ENCODE results near the gene SENP8. TPM values are rescaled to one million over a fixed set of nuclear protein-coding genes. Genes with fewer than 3 reads are reported as not detected.

Gene SENP8
- polyA plus RNA-seq, 4 donors = 0.81 to 3.9 (median 1.4) TPM

DNA sequence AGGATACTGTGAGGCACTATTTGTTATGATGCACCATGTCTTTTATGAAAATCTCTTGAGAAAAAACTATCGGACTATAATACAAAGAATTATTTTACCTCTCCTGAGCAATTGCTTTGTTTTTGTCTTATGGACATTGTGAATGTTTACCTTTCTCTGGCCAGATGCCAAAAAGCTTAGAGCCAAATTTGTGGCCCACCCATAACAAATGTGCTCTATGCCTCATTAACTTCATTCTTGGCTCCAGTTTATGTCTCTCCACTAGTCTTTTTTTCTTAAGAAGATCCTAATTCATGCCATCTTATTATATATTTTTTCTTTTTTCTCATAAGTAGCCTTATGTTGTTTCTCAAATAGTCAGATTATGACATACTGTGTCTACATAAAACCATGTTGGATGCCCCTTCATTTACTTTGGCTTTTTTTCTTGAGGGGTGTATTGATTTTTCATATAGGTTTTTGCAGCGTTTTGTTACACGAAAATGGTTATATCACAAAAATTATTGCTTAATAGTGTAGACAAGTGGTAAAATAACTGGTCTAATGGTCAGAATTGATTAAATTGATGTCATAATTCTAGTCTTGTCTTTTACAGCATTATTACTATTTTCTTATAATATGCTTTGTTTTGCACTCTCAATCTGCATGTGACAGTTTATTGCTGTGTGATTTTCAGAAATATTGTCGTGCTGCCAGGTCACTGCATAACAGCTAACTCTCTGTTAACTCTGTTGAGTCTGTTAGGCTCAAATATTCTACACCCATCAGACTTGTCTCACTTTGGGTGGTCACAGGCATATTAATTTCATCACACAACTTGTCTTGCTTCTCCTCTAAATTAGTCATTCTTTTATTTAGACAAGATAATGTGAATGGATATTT is 18.2 kb downstream of the SENP8 start:
- H3K36me3 ChIP-seq (ENCODE audit: control insufficient read depth in 3 of 3, insufficient read depth in 2 of 3, low read depth in 1 of 3, low read length in 3 of 3) = no peaks in the 10 kb centered on the region
- no peaks in the 10 kb centered on the region for H3K9me3 ChIP-seq (ENCODE audit: control insufficient read depth in 2 of 2, insufficient read depth in 1 of 2, low read depth in 1 of 2, low read length in 1 of 2)
- H3K27me3 ChIP-seq (ENCODE audit: control insufficient read depth in 3 of 3, insufficient read depth in 3 of 3, low read length in 3 of 3) = no peaks in the 10 kb centered on the region
- H3K4me1 ChIP-seq (ENCODE audit: control insufficient read depth in 3 of 3, insufficient read depth in 2 of 3, low read depth in 1 of 3, low read length in 2 of 3) = peaks cover 0 to 2% (median 0%) of the 10 kb centered on the region in 3 donors
- no peak overlapping the region for H3K27ac ChIP-seq (ENCODE audit: low read depth in 1 of 3, low read length in 2 of 3)
- FAIRE-seq (no peak), DNase-seq (no peak)
- WGBS, 3 donors = 59 to 73% (median 69%) methylated on average over 4 of the region's 4 CpGs
- no peak overlapping the region for H3K4me3 ChIP-seq (ENCODE audit: low read depth in 1 of 3, low read length in 3 of 3)

DNA sequence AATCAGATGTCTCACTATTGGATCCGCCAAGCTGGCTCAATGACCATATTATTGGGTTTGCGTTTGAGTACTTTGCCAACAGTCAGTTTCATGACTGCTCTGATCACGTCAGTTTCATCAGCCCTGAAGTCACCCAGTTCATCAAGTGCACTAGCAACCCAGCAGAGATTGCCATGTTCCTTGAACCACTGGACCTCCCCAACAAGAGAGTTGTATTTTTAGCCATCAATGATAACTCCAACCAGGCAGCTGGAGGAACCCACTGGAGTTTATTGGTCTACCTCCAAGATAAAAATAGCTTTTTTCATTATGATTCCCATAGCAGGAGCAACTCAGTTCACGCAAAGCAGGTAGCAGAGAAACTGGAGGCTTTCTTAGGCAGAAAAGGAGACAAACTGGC is 21.5 kb downstream of the SENP8 start:
- H3K4me1 ChIP-seq (ENCODE audit: control insufficient read depth in 3 of 3, insufficient read depth in 2 of 3, low read depth in 1 of 3, low read length in 2 of 3) = peaks cover 0 to 2% (median 0%) of the 10 kb centered on the region in 3 donors
- no peak for FAIRE-seq
- H3K9me3 ChIP-seq (ENCODE audit: control insufficient read depth in 2 of 2, insufficient read depth in 1 of 2, low read depth in 1 of 2, low read length in 1 of 2) = no peaks in the 10 kb centered on the region
- H3K36me3 ChIP-seq (ENCODE audit: control insufficient read depth in 3 of 3, insufficient read depth in 2 of 3, low read depth in 1 of 3, low read length in 3 of 3) = no peaks in the 10 kb centered on the region
- no peak for DNase-seq
- no peak overlapping the region for H3K27ac ChIP-seq (ENCODE audit: low read depth in 1 of 3, low read length in 2 of 3)
- no peaks in the 10 kb centered on the region for H3K27me3 ChIP-seq (ENCODE audit: control insufficient read depth in 3 of 3, insufficient read depth in 3 of 3, low read length in 3 of 3)
- no peak overlapping the region for H3K4me3 ChIP-seq (ENCODE audit: low read depth in 1 of 3, low read length in 3 of 3)
- 94 to 97% (median 95%) methylated on average over 4 of the region's 4 CpGs for WGBS, 3 donors

GRCh38 chr15:72140088-72140487 is 21.9 kb downstream of the SENP8 start:
- no peak for FAIRE-seq
- peaks cover 0 to 2% (median 0%) of the 10 kb centered on the region in 3 donors for H3K4me1 ChIP-seq (ENCODE audit: control insufficient read depth in 3 of 3, insufficient read depth in 2 of 3, low read depth in 1 of 3, low read length in 2 of 3)

DNA sequence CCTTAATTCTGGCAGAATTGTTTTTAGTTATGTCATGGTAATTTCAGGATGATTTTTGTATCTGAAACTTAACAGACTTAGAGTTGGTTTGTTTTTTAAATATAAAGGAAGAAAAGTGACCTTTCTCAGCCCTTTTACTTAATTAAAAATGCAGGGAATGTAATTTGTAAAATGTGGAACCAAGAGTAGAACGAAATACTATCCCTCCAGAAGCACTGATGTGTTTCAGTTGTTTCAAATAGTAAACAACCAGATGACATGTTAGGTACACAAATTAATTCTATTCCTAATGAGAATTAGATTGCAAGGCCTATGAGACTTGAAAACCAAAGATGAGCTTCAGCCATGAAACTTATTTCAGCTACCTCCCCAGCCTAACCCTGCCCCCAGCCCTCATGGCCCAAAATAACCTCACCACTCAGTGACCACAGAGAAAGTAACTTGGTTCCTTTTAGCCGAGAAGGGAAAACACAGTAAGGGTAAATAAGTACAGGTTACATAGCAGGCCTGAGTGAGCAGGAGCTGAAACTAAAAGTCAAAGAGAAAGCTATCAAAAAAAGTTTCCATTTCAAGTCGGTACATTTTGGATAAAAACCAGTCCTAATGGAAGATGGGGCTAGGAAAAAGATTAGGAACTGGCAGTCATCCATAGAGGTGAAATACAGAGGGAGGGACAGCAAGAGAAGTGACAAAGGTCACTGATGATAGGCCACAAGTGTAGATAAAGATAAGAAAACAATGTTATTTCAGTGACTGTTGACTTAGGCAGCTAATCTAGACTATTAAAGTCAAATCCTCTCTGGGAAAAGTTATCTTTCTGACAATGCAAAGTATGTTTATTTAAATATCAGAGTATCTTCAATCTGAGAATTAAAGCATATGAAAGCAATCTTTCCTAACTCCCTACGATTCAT is 23.2 kb downstream of the SENP8 start:
- Histone ChIP-seq H3K4me1 (ENCODE audit: control insufficient read depth in 3 of 3, insufficient read depth in 2 of 3, low read depth in 1 of 3, low read length in 2 of 3) (peaks cover 0 to 2% (median 0%) of the 10 kb centered on the region in 3 donors), H3K4me3 (ENCODE audit: low read depth in 1 of 3, low read length in 3 of 3) (no peak overlapping the region), H3K27me3 (ENCODE audit: control insufficient read depth in 3 of 3, insufficient read depth in 3 of 3, low read length in 3 of 3) (no peaks in the 10 kb centered on the region), H3K9me3 (ENCODE audit: control insufficient read depth in 2 of 2, insufficient read depth in 1 of 2, low read depth in 1 of 2, low read length in 1 of 2) (no peaks in the 10 kb centered on the region), H3K27ac (ENCODE audit: low read depth in 1 of 3, low read length in 2 of 3) (no peak overlapping the region), H3K36me3 (ENCODE audit: control insufficient read depth in 3 of 3, insufficient read depth in 2 of 3, low read depth in 1 of 3, low read length in 3 of 3) (no peaks in the 10 kb centered on the region)
- DNase-seq (peak; percentile 31 to 37), FAIRE-seq (no peak)
- WGBS, 3 donors = 17 to 35% (median 24%) methylated on average over 4 of the region's 4 CpGs

More at GRCh38 chr15:72140088-72140487, 21.9 kb downstream of the SENP8 start:
- 89 to 92% (median 90%) methylated on average over 3 of the region's 3 CpGs for WGBS, 3 donors
- Histone ChIP-seq H3K27me3 (ENCODE audit: control insufficient read depth in 3 of 3, insufficient read depth in 3 of 3, low read length in 3 of 3) (no peaks in the 10 kb centered on the region), H3K9me3 (ENCODE audit: control insufficient read depth in 2 of 2, insufficient read depth in 1 of 2, low read depth in 1 of 2, low read length in 1 of 2) (no peaks in the 10 kb centered on the region), H3K4me3 (ENCODE audit: low read depth in 1 of 3, low read length in 3 of 3) (no peak overlapping the region), H3K36me3 (ENCODE audit: control insufficient read depth in 3 of 3, insufficient read depth in 2 of 3, low read depth in 1 of 3, low read length in 3 of 3) (no peaks in the 10 kb centered on the region), H3K27ac (ENCODE audit: low read depth in 1 of 3, low read length in 2 of 3) (no peak overlapping the region)
- DNase-seq = no peak

DNA sequence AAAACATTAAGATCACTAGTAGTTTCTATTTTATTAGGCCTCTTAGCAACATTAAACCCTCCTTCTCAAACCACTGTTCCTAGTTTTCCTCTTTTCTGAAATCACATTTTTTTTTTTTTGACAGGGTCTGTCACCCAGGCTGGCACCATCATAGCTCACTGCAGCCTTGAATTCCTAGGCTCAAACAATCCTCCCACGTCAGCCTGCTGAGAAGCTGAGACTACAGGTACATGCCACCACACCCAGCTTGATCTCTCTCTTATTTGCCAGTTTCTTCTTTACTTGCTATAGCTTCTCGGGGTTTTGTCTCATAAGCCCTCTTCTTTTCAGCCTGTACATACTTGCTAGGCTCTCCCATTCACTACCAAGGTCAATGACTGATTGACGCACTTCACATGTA is 28.0 kb downstream of the SENP8 start:
- Histone ChIP-seq H3K9me3 (ENCODE audit: control insufficient read depth in 2 of 2, insufficient read depth in 1 of 2, low read depth in 1 of 2, low read length in 1 of 2) (no peaks in the 10 kb centered on the region), H3K4me3 (ENCODE audit: low read depth in 1 of 3, low read length in 3 of 3) (no peak overlapping the region), H3K4me1 (ENCODE audit: control insufficient read depth in 3 of 3, insufficient read depth in 2 of 3, low read depth in 1 of 3, low read length in 2 of 3) (peaks cover 0 to 2% (median 0%) of the 10 kb centered on the region in 3 donors), H3K27ac (ENCODE audit: low read depth in 1 of 3, low read length in 2 of 3) (no peak overlapping the region), H3K36me3 (ENCODE audit: control insufficient read depth in 3 of 3, insufficient read depth in 2 of 3, low read depth in 1 of 3, low read length in 3 of 3) (no peaks in the 10 kb centered on the region), H3K27me3 (ENCODE audit: control insufficient read depth in 3 of 3, insufficient read depth in 3 of 3, low read length in 3 of 3) (no peaks in the 10 kb centered on the region)
- DNase-seq (no peak), FAIRE-seq (no peak)
- 89 to 96% (median 93%) methylated on average over 3 of the region's 3 CpGs for WGBS, 3 donors

DNA sequence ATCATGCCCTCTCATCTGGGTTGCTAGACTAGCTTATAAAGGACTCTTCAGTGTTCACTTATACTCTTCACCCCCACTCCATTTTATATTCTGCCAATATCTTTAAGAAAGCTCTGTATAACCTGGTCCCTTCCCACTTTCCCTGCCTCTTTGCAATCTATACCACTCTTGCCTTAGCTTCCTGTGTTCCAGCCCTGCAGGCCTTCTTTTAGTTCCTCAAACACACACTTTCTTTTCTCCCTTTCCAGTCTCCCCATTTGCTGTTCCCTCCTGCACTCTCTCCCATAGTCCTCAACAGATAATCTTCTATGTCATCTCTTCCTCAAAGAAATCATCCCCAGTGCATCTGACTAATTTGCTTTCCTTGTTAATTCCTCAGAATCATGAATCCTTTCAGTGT is 28.7 kb downstream of the SENP8 start:
- H3K4me3 ChIP-seq (ENCODE audit: low read depth in 1 of 3, low read length in 3 of 3) = no peak overlapping the region
- no peak for FAIRE-seq
- no peaks in the 10 kb centered on the region for H3K27me3 ChIP-seq (ENCODE audit: control insufficient read depth in 3 of 3, insufficient read depth in 3 of 3, low read length in 3 of 3)
- DNase-seq = no peak
- H3K36me3 ChIP-seq (ENCODE audit: control insufficient read depth in 3 of 3, insufficient read depth in 2 of 3, low read depth in 1 of 3, low read length in 3 of 3) = no peaks in the 10 kb centered on the region
- no peaks in the 10 kb centered on the region for H3K9me3 ChIP-seq (ENCODE audit: control insufficient read depth in 2 of 2, insufficient read depth in 1 of 2, low read depth in 1 of 2, low read length in 1 of 2)
- H3K27ac ChIP-seq (ENCODE audit: low read depth in 1 of 3, low read length in 2 of 3) = no peak overlapping the region
- no peaks in the 10 kb centered on the region for H3K4me1 ChIP-seq (ENCODE audit: control insufficient read depth in 3 of 3, insufficient read depth in 2 of 3, low read depth in 1 of 3, low read length in 2 of 3)

- DNase-seq = no peak
- Histone ChIP-seq H3K36me3 (ENCODE audit: control insufficient read depth in 3 of 3, insufficient read depth in 2 of 3, low read depth in 1 of 3, low read length in 3 of 3) (no peaks in the 10 kb centered on the region), H3K4me3 (ENCODE audit: low read depth in 1 of 3, low read length in 3 of 3) (no peak overlapping the region), H3K27me3 (ENCODE audit: control insufficient read depth in 3 of 3, insufficient read depth in 3 of 3, low read length in 3 of 3) (no peaks in the 10 kb centered on the region), H3K27ac (ENCODE audit: low read depth in 1 of 3, low read length in 2 of 3) (no peak overlapping the region), H3K9me3 (ENCODE audit: control insufficient read depth in 2 of 2, insufficient read depth in 1 of 2, low read depth in 1 of 2, low read length in 1 of 2) (no peaks in the 10 kb centered on the region), H3K4me1 (ENCODE audit: control insufficient read depth in 3 of 3, insufficient read depth in 2 of 3, low read depth in 1 of 3, low read length in 2 of 3) (no peaks in the 10 kb centered on the region)
- 73 to 89% (median 76%) methylated on average over 2 of the region's 2 CpGs for WGBS, 3 donors
- FAIRE-seq = no peak
Measured at GRCh38 chr15:72147418-72147817, 29.2 kb downstream of the SENP8 start.

DNA sequence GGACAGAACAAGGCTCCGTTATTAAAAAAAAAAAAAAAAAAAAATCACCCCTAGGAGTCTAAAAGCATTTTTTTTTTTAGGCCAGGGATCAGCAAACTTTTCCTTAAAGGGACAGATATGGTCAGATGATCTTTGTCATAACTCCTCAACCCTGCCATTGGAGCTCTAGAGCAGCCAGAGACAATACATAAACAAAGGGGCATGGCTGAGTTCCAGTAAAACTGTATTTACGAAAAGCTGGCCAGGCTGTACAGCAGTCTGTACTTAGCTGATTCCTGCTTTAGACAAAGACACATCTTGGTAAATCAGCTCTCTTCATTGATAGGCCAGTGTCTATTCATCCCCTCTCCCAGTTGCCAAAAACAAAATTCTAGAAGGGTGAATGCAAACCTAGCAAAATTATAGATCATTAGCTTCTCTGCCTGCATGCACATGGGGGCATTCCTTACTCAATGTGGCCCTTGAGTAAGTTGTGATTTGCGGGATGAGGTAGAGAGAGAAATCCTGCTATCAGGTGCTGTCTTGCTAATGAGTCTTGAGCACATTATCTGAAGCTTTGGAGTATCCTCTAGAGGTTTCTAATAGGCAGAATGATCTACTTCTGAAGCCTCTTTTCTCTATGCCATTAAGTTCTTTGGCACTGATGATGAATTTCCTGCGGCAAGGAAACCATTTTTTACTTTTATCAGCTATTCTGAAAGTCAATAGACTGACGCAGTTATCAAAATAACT is 35.2 kb downstream of the SENP8 start:
- 64 to 87% (median 68%) methylated on average over 5 of the region's 5 CpGs for WGBS, 3 donors
- DNase-seq = no peak
- Histone ChIP-seq H3K4me3 (ENCODE audit: low read depth in 1 of 3, low read length in 3 of 3) (no peak overlapping the region), H3K9me3 (ENCODE audit: control insufficient read depth in 2 of 2, insufficient read depth in 1 of 2, low read depth in 1 of 2, low read length in 1 of 2) (no peaks in the 10 kb centered on the region), H3K4me1 (ENCODE audit: control insufficient read depth in 3 of 3, insufficient read depth in 2 of 3, low read depth in 1 of 3, low read length in 2 of 3) (peaks cover 0 to 8% (median 2%) of the 10 kb centered on the region in 3 donors), H3K36me3 (ENCODE audit: control insufficient read depth in 3 of 3, insufficient read depth in 2 of 3, low read depth in 1 of 3, low read length in 3 of 3) (no peaks in the 10 kb centered on the region), H3K27me3 (ENCODE audit: control insufficient read depth in 3 of 3, insufficient read depth in 3 of 3, low read length in 3 of 3) (no peaks in the 10 kb centered on the region), H3K27ac (ENCODE audit: low read depth in 1 of 3, low read length in 2 of 3) (no peak overlapping the region)
- FAIRE-seq = no peak

Measured in small intestine (tissue), 7 donors.